HCT116 (cell line): ENCODE measurements around the gene EEIG1. TPM values are rescaled to one million over a fixed set of nuclear protein-coding genes. Genes with fewer than 3 reads are reported as not detected.

Experiments
- ATAC-seq: fragments of 200-7000 bp; cut with Tn5 transposase; 2 replicates; pipeline ENCODE4 v1.9.1; 2020; ENCODE audit warnings: mild to moderate bottlenecking, moderate library complexity
- BruUV-seq: library from RNA; stranded (reverse); fragments of 400-500 nt; replicated peaks from 2 replicates; lab custom pipeline; 2021; lab: Mats Ljungman, UMichigan
- CTCF ChIA-PET: fragments of 300-600 bp; sonication (Branson Sonifier 250); formaldehyde crosslinking; loops from one replicate; lab custom pipeline; 2021; ENCODE audit warnings: antibody characterized with exemption; lab: Charles Lee
- POLR2A ChIA-PET: fragments of 300-600, 350-600 bp; sonication (Branson Sonifier 250); formaldehyde crosslinking; loops from one replicate; lab custom pipeline; 2021; ENCODE audit warnings: antibody characterized with exemption; lab: Charles Lee
- RAD21 ChIA-PET, 2 experiments: fragments of 300-600 bp; sonication (Branson Sonifier 250); formaldehyde crosslinking; loops; one replicate each; lab custom pipeline; 2023; ENCODE audit warnings: low total read pairs in 2 of 2; ENCODE audit not compliant: uncharacterized antibody in 2 of 2, unreplicated experiment in 2 of 2, low non-redundant PET in 1 of 2; lab: Charles Lee
- DNase-seq: peaks from one replicate; pipeline ENCODE4 v3.0.0-alpha.2; 2010; ENCODE audit warnings: low read depth, low spot score
- H2AFZ ChIP-seq: fragments of 200-600 bp; shearing (Covaris generic), sonication (generic); 2 replicates; pipeline ENCODE4 v1.6.1; 2017; ENCODE audit warnings: low read depth, mixed run types, mixed read lengths, antibody characterized with exemption, low read length; ENCODE audit not compliant: poor library complexity, severe bottlenecking
- H3K27ac ChIP-seq: 2 replicates; pipeline ENCODE4 v1.5.1; 2012; ENCODE audit warnings: low read depth, low read length
- H3K27me3 ChIP-seq: fragments of 200-600 bp; sonication (generic); 2 replicates; pipeline ENCODE4 v1.6.1; 2016; ENCODE audit warnings: mixed run types, low read length, mixed read lengths; ENCODE audit not compliant: insufficient read depth
- H3K36me3 ChIP-seq, 2 experiments: fragments of 200-500 bp in 1 of 2; fragments of 200-600 bp in 1 of 2; sonication (Bioruptor generic) in 1 of 2; sonication (generic) in 1 of 2; 2 replicates each; pipeline versions ENCODE4 v1.5.1 to v1.6.1; 2014 to 2016; ENCODE audit warnings: low read length in 2 of 2, inconsistent platforms in 1 of 2, mixed read lengths in 1 of 2, mixed run types in 1 of 2; ENCODE audit not compliant: insufficient read depth in 2 of 2, control insufficient read depth in 1 of 2
- H3K4me1 ChIP-seq, 2 experiments: fragments of 200-600 bp in 1 of 2; sonication (generic) in 1 of 2; 2 replicates each; pipeline versions ENCODE4 v1.5.1 to v1.6.1; 2012 to 2017; ENCODE audit warnings: low read length in 2 of 2, inconsistent platforms in 1 of 2, mild to moderate bottlenecking in 1 of 2, mixed read lengths in 1 of 2, mixed run types in 1 of 2, moderate library complexity in 1 of 2; ENCODE audit not compliant: insufficient read depth in 2 of 2, control insufficient read depth in 1 of 2
- H3K4me2 ChIP-seq: fragments of 200-600 bp; sonication (generic); 2 replicates; pipeline ENCODE4 v1.6.1; 2017; ENCODE audit warnings: mixed run types, low read length, mixed read lengths
- H3K4me3 ChIP-seq, 2 experiments: fragments of 200-600 bp in 1 of 2; sonication (generic) in 1 of 2; replicated peaks in 1 of 2; 2 replicates each; pipeline ENCODE4 v1.5.1; 2011 to 2016; ENCODE audit warnings: low read length in 2 of 2, control low read depth in 1 of 2, low read depth in 1 of 2, mild to moderate bottlenecking in 1 of 2, mixed read lengths in 1 of 2, mixed run types in 1 of 2
- H3K79me2 ChIP-seq: fragments of 200-600 bp; sonication (generic); 2 replicates; pipeline ENCODE4 v1.6.1; 2017; ENCODE audit warnings: mild to moderate bottlenecking, mixed run types, low read length, moderate library complexity, mixed read lengths; ENCODE audit not compliant: insufficient read depth
- H3K9ac ChIP-seq: fragments of 200-600 bp; sonication (generic); 2 replicates; pipeline ENCODE4 v1.6.1; 2016; ENCODE audit warnings: low read length, mixed read lengths
- H3K9me2 ChIP-seq: fragments of 200-600 bp; sonication (generic), shearing (Covaris generic); 2 replicates; pipeline ENCODE4 v1.6.1; 2017; ENCODE audit warnings: mixed run types, mild to moderate bottlenecking, moderate library complexity; ENCODE audit not compliant: insufficient read depth
- H3K9me3 ChIP-seq, 2 experiments: fragments of 200-500 bp in 1 of 2; fragments of 200-600 bp in 1 of 2; sonication (Bioruptor generic) in 1 of 2; sonication (generic) in 1 of 2; 2 replicates each; pipeline ENCODE4 v1.6.1; 2014 to 2017; ENCODE audit warnings: low read length in 2 of 2, mixed read lengths in 2 of 2, inconsistent platforms in 1 of 2, low read depth in 1 of 2, mild to moderate bottlenecking in 1 of 2, mixed run types in 1 of 2, moderate library complexity in 1 of 2; ENCODE audit not compliant: control insufficient read depth in 1 of 2, insufficient read depth in 1 of 2
- H4K20me1 ChIP-seq: fragments of 200-600 bp; sonication (generic), shearing (Covaris generic); 2 replicates; pipeline ENCODE4 v1.6.1; 2017; ENCODE audit warnings: mixed run types, mild to moderate bottlenecking, moderate library complexity; ENCODE audit not compliant: insufficient read depth
- CEBPB ChIP-seq: IDR thresholded peaks from 2 replicates; pipeline ENCODE4 v1.6.1; 2012; ENCODE audit warnings: low read depth
- EGR1 ChIP-seq: IDR thresholded peaks from 2 replicates; pipeline ENCODE4 v1.6.1; 2012; ENCODE audit warnings: low read depth
- POLR2A ChIP-seq: IDR thresholded peaks from 2 replicates; pipeline ENCODE4 v1.7.0; 2011; ENCODE audit warnings: borderline replicate concordance; ENCODE audit not compliant: insufficient read depth, insufficient read length; ENCODE audit errors: extremely low read depth
- POLR2AphosphoS5 ChIP-seq: IDR thresholded peaks from 2 replicates; pipeline ENCODE4 v1.6.1; 2011; ENCODE audit warnings: mild to moderate bottlenecking, low read depth, low read length, moderate library complexity
- SRF ChIP-seq: IDR thresholded peaks from 2 replicates; pipeline ENCODE4 v1.6.1; 2012; ENCODE audit warnings: low read depth
- ZFX ChIP-seq: fragments of 450-650 bp; IDR thresholded peaks from 2 replicates; pipeline ENCODE4 v1.6.1; 2017
- ZNF274 ChIP-seq: fragments of 200-500 bp; sonication (Bioruptor generic); IDR thresholded peaks from 2 replicates; pipeline ENCODE4 v1.6.1; 2014; ENCODE audit warnings: mild to moderate bottlenecking, low read depth, low read length, inconsistent platforms
- intact Hi-C: fragments of 100-400 bp; cut with micrococcal nuclease; formaldehyde crosslinking; loops from 2 replicates; pipeline ENCODE4 v1.10.0; 2022
- total RNA-seq: library from RNA; stranded (reverse); gene quantifications from one replicate; pipeline ENCODE4 v1.2.1, GENCODE V29; 2021; ENCODE audit not compliant: unreplicated experiment

EEIG1 gene
- total RNA-seq, 1 experiment from 2014 or later = 44.2 TPM

DNA sequence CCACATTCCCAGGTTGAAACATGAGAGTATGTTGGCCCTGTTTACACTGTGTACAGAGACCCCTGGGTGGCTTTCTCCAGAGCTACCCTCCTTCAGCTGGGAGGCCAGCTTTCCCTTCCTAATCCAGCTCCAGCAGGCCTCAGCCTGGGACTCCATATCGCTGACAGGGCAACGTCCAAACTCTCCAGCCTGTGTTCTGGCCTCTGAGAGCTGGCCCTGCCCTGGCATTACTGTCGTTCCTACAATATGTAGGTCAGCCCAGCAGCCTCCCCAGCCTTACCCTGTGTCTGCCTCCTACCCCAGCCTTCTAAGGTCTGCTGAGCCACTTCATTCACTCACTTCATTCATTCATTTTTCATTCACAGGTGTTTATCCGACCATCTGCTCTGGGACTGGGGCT is 8.3 kb upstream of the EEIG1 start:
- ChIA-PET POLR2A (no interaction called here), CTCF (no interaction called here), RAD21 (no interaction called here)
- no peaks in the 10 kb centered on the region for H4K20me1 ChIP-seq
- no peaks in the 10 kb centered on the region for H3K9me2 ChIP-seq
- H3K9me3 ChIP-seq = no peaks in the 10 kb centered on the region
- H3K79me2 ChIP-seq = no peaks in the 10 kb centered on the region
- H3K27ac ChIP-seq = no peak overlapping the region
- no TSS peak for BruUV-seq
- ATAC-seq = no peak
- DNase-seq = no peak
- no peaks in the 10 kb centered on the region for H3K27me3 ChIP-seq
- no peak overlapping the region for H3K9ac ChIP-seq
- H3K4me1 ChIP-seq = peaks cover 8 to 21% of the 10 kb centered on the region in 2 experiments
- H3K4me3 ChIP-seq = no peak overlapping the region
- intact Hi-C loops = no loop called here
- no peak overlapping the region for H2AFZ ChIP-seq
- H3K36me3 ChIP-seq = no peaks in the 10 kb centered on the region
- no peak for TF ChIP-seq POLR2A
- no peak for TF ChIP-seq ZNF274
- TF ChIP-seq SRF = no peak
- no peak for TF ChIP-seq EGR1
- TF ChIP-seq CEBPB = no peak
- TF ChIP-seq, all 23 proteins: peak for 0
- no peak overlapping the region for H3K4me2 ChIP-seq

GRCh38 chr9:127987103-127987614 is 6.4 kb upstream of the EEIG1 start:
- H3K27me3 ChIP-seq = no peaks in the 10 kb centered on the region
- intact Hi-C loops = no loop called here
- BruUV-seq = no TSS peak
- no peaks in the 10 kb centered on the region for H3K9me3 ChIP-seq
- peaks cover 8 to 28% of the 10 kb centered on the region in 2 experiments for H3K4me1 ChIP-seq
- H3K27ac ChIP-seq = peak overlapping the region; percentile 19; the same call in 1 of the 2 replicates
- RAD21 ChIA-PET = no interaction called here
- peak; percentile 82 for ATAC-seq
- no peak for DNase-seq
- TF ChIP-seq POLR2AphosphoS5 (peak; percentile 34; the same call in 1 of the 2 replicates), ZFX (no peak)
- TF ChIP-seq, all 23 proteins: peak for 1
- ChIA-PET POLR2A (interaction anchor here (0.5 kb wide), 1 partner anchor 13 kb away, joined by 3 read pairs; no protein-coding TSS in a partner anchor), CTCF (interaction anchor here (1.3 kb wide), 1 partner anchor 44 kb away, joined by 4 read pairs; no protein-coding TSS in a partner anchor)
- H3K9ac ChIP-seq = peak overlapping the region; percentile 2; the same call in 1 of the 2 replicates
- H2AFZ ChIP-seq = peak overlapping the region; percentile 97
- H3K36me3 ChIP-seq = no peaks in the 10 kb centered on the region
- no peaks in the 10 kb centered on the region for H3K9me2 ChIP-seq
- H3K79me2 ChIP-seq = no peaks in the 10 kb centered on the region
- peak overlapping the region; percentile 67 for H3K4me2 ChIP-seq
- peak overlapping the region in 1 of 2 experiments; percentile 32; a peak in 1 of 4 replicates for H3K4me3 ChIP-seq
- H4K20me1 ChIP-seq = no peaks in the 10 kb centered on the region
